ENCODE data around the gene ANXA6.

The ANXA6 gene

DNA sequence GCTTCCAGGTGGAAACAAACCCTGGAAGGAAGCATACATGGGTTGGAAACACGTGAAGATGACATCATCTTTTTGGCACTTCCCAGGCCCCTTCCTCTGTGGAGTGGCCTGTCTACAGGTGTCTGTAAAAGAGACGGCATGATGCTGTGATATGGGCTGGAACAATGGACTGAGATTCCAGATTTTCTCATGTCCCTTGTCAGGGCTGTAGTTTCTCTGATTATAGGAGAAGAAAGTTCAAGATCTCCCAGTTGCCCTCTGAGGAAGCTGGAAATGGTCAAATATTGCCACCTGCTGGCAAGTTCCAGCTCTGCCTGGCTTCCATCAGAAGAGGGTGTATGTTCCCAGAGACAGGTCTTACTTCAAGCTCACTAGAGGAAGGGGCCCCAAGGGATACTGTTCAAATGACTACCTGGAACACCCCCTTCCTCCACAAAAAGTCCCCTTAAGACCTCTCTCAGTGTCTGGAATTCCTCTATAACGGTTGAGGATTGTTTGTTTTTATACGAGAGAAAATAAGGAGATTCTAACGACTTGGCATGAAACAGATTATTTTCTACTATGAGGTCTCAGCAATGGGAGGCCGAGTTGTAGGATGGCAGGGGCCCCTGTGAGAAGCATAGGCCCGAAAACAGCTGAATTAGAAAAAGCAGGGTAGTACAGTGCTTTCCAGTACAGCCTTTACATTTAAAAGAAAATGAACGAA lies 7.3 kb upstream of the ANXA6 start:
- Histone ChIP-seq H3K27ac (replicated peaks) (no peak overlapping the region; the same call in 1 of the 2 replicates), H3K4me3 (replicated peaks; ENCODE audit: insufficient read depth, low read length) (no peak overlapping the region), H3K27me3 (ENCODE audit: insufficient read depth, poor library complexity, severe bottlenecking) (no peaks in the 10 kb centered on the region)
- peak in 1 of 2 experiments; percentile 81 for DNase-seq (ENCODE audit: low read depth in 1 of 2, low spot score in 1 of 2)
- TF ChIP-seq POLR2AphosphoS5 (IDR thresholded peaks at IDR 0.05; ENCODE audit: low read depth): no peak
- TF ChIP-seq, protein P1, sequence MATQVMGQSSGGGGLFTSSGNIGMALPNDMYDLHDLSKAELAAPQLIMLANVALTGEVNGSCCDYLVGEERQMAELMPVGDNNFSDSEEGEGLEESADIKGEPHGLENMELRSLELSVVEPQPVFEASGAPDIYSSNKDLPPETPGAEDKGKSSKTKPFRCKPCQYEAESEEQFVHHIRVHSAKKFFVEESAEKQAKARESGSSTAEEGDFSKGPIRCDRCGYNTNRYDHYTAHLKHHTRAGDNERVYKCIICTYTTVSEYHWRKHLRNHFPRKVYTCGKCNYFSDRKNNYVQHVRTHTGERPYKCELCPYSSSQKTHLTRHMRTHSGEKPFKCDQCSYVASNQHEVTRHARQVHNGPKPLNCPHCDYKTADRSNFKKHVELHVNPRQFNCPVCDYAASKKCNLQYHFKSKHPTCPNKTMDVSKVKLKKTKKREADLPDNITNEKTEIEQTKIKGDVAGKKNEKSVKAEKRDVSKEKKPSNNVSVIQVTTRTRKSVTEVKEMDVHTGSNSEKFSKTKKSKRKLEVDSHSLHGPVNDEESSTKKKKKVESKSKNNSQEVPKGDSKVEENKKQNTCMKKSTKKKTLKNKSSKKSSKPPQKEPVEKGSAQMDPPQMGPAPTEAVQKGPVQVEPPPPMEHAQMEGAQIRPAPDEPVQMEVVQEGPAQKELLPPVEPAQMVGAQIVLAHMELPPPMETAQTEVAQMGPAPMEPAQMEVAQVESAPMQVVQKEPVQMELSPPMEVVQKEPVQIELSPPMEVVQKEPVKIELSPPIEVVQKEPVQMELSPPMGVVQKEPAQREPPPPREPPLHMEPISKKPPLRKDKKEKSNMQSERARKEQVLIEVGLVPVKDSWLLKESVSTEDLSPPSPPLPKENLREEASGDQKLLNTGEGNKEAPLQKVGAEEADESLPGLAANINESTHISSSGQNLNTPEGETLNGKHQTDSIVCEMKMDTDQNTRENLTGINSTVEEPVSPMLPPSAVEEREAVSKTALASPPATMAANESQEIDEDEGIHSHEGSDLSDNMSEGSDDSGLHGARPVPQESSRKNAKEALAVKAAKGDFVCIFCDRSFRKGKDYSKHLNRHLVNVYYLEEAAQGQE (IDR thresholded peaks at IDR 0.05; ENCODE audit: insufficient replicate concordance, low read depth): no peak
- TF ChIP-seq GABPA (IDR thresholded peaks at IDR 0.05; ENCODE audit: low read depth): no peak
- TF ChIP-seq SPI1 (IDR thresholded peaks at IDR 0.05; ENCODE audit: borderline replicate concordance, low read depth): no peak
- TF ChIP-seq, protein P2, sequence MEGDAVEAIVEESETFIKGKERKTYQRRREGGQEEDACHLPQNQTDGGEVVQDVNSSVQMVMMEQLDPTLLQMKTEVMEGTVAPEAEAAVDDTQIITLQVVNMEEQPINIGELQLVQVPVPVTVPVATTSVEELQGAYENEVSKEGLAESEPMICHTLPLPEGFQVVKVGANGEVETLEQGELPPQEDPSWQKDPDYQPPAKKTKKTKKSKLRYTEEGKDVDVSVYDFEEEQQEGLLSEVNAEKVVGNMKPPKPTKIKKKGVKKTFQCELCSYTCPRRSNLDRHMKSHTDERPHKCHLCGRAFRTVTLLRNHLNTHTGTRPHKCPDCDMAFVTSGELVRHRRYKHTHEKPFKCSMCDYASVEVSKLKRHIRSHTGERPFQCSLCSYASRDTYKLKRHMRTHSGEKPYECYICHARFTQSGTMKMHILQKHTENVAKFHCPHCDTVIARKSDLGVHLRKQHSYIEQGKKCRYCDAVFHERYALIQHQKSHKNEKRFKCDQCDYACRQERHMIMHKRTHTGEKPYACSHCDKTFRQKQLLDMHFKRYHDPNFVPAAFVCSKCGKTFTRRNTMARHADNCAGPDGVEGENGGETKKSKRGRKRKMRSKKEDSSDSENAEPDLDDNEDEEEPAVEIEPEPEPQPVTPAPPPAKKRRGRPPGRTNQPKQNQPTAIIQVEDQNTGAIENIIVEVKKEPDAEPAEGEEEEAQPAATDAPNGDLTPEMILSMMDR (IDR thresholded peaks at IDR 0.05; ENCODE audit: insufficient read depth, low read length): peak; percentile 91

DNA sequence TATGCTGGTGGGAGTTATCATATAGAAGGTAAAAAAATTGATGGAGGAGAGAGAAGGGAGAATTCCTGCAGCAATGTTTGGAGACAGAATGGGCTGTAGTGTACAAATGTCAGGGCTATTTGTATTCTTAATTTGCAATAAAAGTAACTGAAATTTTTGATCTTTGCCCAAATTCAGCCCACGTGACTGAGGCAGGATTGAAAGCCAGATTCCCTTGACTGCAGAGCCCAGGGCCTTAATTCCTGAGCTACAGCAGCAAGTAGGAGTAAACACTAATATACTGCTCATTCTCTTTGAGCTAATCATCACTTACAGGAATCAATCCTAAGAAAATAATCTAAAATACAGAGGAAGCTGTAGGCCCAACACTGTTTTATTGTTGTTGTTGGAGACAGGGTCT lies 5.2 kb upstream of the ANXA6 start:
- no peak for TF ChIP-seq GABPA (IDR thresholded peaks at IDR 0.05; ENCODE audit: low read depth)
- TF ChIP-seq, protein P1 (IDR thresholded peaks at IDR 0.05; ENCODE audit: insufficient replicate concordance, low read depth): no peak
- TF ChIP-seq SPI1 (IDR thresholded peaks at IDR 0.05; ENCODE audit: borderline replicate concordance, low read depth): no peak
- no peak for TF ChIP-seq POLR2AphosphoS5 (IDR thresholded peaks at IDR 0.05; ENCODE audit: low read depth)
- TF ChIP-seq, protein P2 (IDR thresholded peaks at IDR 0.05; ENCODE audit: insufficient read depth, low read length): no peak
- no peak for DNase-seq (ENCODE audit: low read depth in 1 of 2, low spot score in 1 of 2)
- Histone ChIP-seq H3K4me3 (replicated peaks; ENCODE audit: insufficient read depth, low read length) (no peak overlapping the region), H3K27me3 (ENCODE audit: insufficient read depth, poor library complexity, severe bottlenecking) (no peaks in the 10 kb centered on the region), H3K27ac (replicated peaks) (no peak overlapping the region)

DNA sequence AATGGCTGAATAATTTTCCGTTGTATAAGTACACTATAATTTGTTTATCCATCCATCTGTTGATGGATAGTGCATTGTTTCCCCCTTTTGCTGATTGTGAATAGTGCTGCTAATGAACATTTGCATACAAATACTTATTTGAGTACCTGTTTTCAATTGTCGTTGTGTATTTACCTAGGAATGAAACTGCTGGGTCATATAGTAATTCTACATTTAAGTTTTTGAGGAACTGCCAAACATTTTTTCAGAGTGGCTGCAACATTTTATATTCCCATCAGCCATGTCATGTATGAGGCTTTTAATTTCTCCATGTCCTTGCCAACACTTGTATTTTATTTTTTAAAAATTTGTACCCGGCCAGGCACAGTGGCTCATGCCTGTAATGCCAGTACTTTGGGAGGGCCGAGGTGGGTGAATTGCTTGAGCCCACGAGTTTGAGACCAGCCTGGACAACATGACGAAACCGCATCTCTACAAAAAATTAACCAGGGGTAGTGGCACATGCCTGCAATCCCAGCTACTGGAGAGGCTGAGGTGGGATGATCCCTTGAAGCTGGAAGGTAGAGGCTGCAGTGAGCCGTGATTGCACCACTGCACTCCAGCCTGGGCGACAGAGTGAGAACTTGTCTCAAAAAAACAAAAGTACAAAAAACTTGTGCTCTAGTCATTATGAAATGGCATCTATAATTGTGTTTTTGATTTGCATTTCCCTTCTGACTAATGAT lies 2.2 kb upstream of the ANXA6 start:
- Histone ChIP-seq H3K4me3 (replicated peaks; ENCODE audit: insufficient read depth, low read length) (no peak overlapping the region), H3K27me3 (ENCODE audit: insufficient read depth, poor library complexity, severe bottlenecking) (no peaks in the 10 kb centered on the region), H3K27ac (replicated peaks) (no peak overlapping the region)
- TF ChIP-seq POLR2AphosphoS5 (IDR thresholded peaks at IDR 0.05; ENCODE audit: low read depth): no peak
- no peak for TF ChIP-seq SPI1 (IDR thresholded peaks at IDR 0.05; ENCODE audit: borderline replicate concordance, low read depth)
- TF ChIP-seq, protein P1 (IDR thresholded peaks at IDR 0.05; ENCODE audit: insufficient replicate concordance, low read depth): no peak
- TF ChIP-seq, protein P2 (IDR thresholded peaks at IDR 0.05; ENCODE audit: insufficient read depth, low read length): no peak
- TF ChIP-seq GABPA (IDR thresholded peaks at IDR 0.05; ENCODE audit: low read depth): no peak
- DNase-seq (ENCODE audit: low read depth in 1 of 2, low spot score in 1 of 2): no peak
